Measurements from ENCODE around the gene MPHOSPH10. TPM values are rescaled to one million over a fixed set of nuclear protein-coding genes. Genes with fewer than 3 reads are reported as not detected.

Gene MPHOSPH10
- total RNA-seq, 1 experiment from 2014 or later, result 26.9 TPM

GRCh38 chr2:71122387-71123298 is 7.8 kb upstream of the MPHOSPH10 start:
- no peak for DNase-seq
- CTCF ChIA-PET, result no interaction called here
- Histone ChIP-seq H3K9me3 (ENCODE audit: insufficient read depth, low read depth) (no peaks in the 10 kb centered on the region), H3K36me3 (ENCODE audit: low read depth) (no peaks in the 10 kb centered on the region; the same call in 1 of the 2 replicates), H3K4me2 (no peak overlapping the region), H4K20me1 (ENCODE audit: insufficient read depth) (no peaks in the 10 kb centered on the region), H3K4me3 (no peak overlapping the region), H3K4me1 (replicated peaks; ENCODE audit: insufficient read depth) (peaks cover 15% of the 10 kb centered on the region), H2AFZ (no peak overlapping the region), H3F3A (ENCODE audit: insufficient read depth, low read depth) (no peaks in the 10 kb centered on the region), H3K27ac (no peak overlapping the region), H3K27me3 (ENCODE audit: insufficient read depth, low read depth) (no peaks in the 10 kb centered on the region), H3K79me2 (ENCODE audit: low read depth) (peaks cover 16% of the 10 kb centered on the region), H3K9me2 (ENCODE audit: insufficient read depth) (no peaks in the 10 kb centered on the region)
- POLR2A ChIA-PET (ENCODE audit: unreplicated experiment), result no interaction called here
- no peak for TF ChIP-seq CTCF (conservative IDR thresholded peaks at IDR 0.05)
- no TSS peak for BruUV-seq (replicated peaks)
- intact Hi-C loops (cut with micrococcal nuclease; ENCODE audit: unreplicated experiment), result no loop called here

DNA sequence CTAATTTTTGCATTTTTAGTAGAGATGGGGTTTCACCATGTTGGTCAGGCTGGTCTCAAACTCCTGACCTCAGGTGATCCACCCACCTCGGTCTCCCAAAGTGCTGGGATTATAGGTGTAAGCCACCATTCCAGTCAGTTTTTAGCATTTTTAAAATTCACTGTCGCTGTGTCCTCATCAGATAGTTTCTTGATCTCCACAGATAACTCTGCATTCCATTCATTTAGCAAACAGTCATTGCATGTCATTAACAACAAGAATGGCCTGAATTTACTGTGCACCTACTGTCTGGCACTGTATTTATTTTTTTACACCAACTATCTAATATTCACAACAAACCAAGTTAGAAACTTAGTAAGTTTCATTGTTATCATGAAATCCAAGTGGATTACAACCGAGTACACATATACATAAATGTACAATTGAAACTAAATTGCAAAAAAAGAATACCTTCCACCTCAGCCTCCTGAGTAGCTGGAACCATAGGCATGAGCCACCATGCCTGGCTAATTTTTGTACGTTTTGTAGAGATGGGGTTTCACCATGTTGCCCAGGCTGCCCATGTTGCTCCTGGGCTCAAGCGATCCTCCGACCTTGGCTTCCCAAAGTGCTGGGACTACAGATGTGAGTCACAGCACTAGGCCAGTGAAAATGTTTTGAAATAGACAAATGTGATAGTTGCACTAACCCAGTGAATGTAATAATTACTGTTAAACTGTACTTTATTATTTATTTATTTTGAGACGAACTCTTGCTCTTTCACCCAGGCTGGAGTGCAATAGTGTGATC is 4.7 kb upstream of the MPHOSPH10 start:
- TF ChIP-seq EZH2 (IDR thresholded peaks at IDR 0.05; ENCODE audit: low read depth), result no peak
- TF ChIP-seq CTCF (conservative IDR thresholded peaks at IDR 0.05), result no peak
- no peak overlapping the region for H3K4me2 ChIP-seq
- H3F3A ChIP-seq (ENCODE audit: insufficient read depth, low read depth), result peaks cover 13% of the 10 kb centered on the region; the same call in 1 of the 2 replicates
- no peaks in the 10 kb centered on the region for H3K9me3 ChIP-seq (ENCODE audit: insufficient read depth, low read depth)
- DNase-seq, result no peak
- peaks cover 34% of the 10 kb centered on the region for H3K79me2 ChIP-seq (ENCODE audit: low read depth)
- peaks cover 25% of the 10 kb centered on the region for H3K4me1 ChIP-seq (replicated peaks; ENCODE audit: insufficient read depth)
- H3K36me3 ChIP-seq (ENCODE audit: low read depth), result no peaks in the 10 kb centered on the region; the same call in 1 of the 2 replicates
- H3K27ac ChIP-seq, result no peak overlapping the region
- no peaks in the 10 kb centered on the region for H4K20me1 ChIP-seq (ENCODE audit: insufficient read depth)
- H3K4me3 ChIP-seq, result no peak overlapping the region
- POLR2A ChIA-PET (ENCODE audit: unreplicated experiment), result interaction anchor here (0.6 kb wide), 2 partner anchors 19 to 1903 kb away, joined by 3 read pairs; no protein-coding TSS in a partner anchor
- H3K27me3 ChIP-seq (ENCODE audit: insufficient read depth, low read depth), result no peaks in the 10 kb centered on the region
- intact Hi-C loops (cut with micrococcal nuclease; ENCODE audit: unreplicated experiment), result no loop called here
- no peaks in the 10 kb centered on the region for H3K9me2 ChIP-seq (ENCODE audit: insufficient read depth)
- CTCF ChIA-PET, result interaction anchor here (0.6 kb wide), 1 partner anchor 98 kb away, joined by 16 read pairs; no protein-coding TSS in a partner anchor
- no TSS peak for BruUV-seq (replicated peaks)
- no peak overlapping the region for H2AFZ ChIP-seq

- Histone ChIP-seq H3K4me1 (replicated peaks; ENCODE audit: insufficient read depth) (peaks cover 34% of the 10 kb centered on the region), H4K20me1 (ENCODE audit: insufficient read depth) (no peaks in the 10 kb centered on the region), H2AFZ (no peak overlapping the region), H3F3A (ENCODE audit: insufficient read depth, low read depth) (peaks cover 13% of the 10 kb centered on the region; the same call in 1 of the 2 replicates), H3K9me2 (ENCODE audit: insufficient read depth) (no peaks in the 10 kb centered on the region), H3K36me3 (ENCODE audit: low read depth) (no peaks in the 10 kb centered on the region; the same call in 1 of the 2 replicates), H3K9me3 (ENCODE audit: insufficient read depth, low read depth) (no peaks in the 10 kb centered on the region), H3K79me2 (ENCODE audit: low read depth) (peaks cover 46% of the 10 kb centered on the region), H3K4me2 (no peak overlapping the region), H3K27ac (no peak overlapping the region), H3K27me3 (ENCODE audit: insufficient read depth, low read depth) (no peaks in the 10 kb centered on the region), H3K4me3 (no peak overlapping the region)
- no peak for TF ChIP-seq EZH2 (IDR thresholded peaks at IDR 0.05; ENCODE audit: low read depth)
- TF ChIP-seq CTCF (conservative IDR thresholded peaks at IDR 0.05), result no peak
- no TSS peak for BruUV-seq (replicated peaks)
- ChIA-PET CTCF (no interaction called here), POLR2A (ENCODE audit: unreplicated experiment) (no interaction called here)
- no peak for DNase-seq
- intact Hi-C loops (cut with micrococcal nuclease; ENCODE audit: unreplicated experiment), result no loop called here
Observed at GRCh38 chr2:71126957-71127356, 3.5 kb upstream of the MPHOSPH10 start.

All from PC-9 (cell line).